Nephron progenitor cell (in vitro differentiated cells): Measurements from ENCODE around the gene DNMT3A.

Experiments
- DNase-seq: peaks from one replicate; pipeline ENCODE4 v3.0.0; 2021
- H3K27ac Mint-ChIP-seq: 2 replicates; pipeline ENCODE4 v1.8.0; 2021; ENCODE audit warnings: mild to moderate bottlenecking, moderate library complexity, mixed read lengths
- H3K27me3 Mint-ChIP-seq: 2 replicates; pipeline ENCODE4 v1.8.0; 2021; ENCODE audit warnings: mild to moderate bottlenecking, low read depth, mixed read lengths; ENCODE audit not compliant: poor library complexity
- H3K36me3 Mint-ChIP-seq: 2 replicates; pipeline ENCODE4 v1.8.0; 2021; ENCODE audit warnings: low read depth, mixed read lengths
- H3K4me1 Mint-ChIP-seq: 2 replicates; pipeline ENCODE4 v1.8.0; 2021; ENCODE audit warnings: mixed read lengths
- H3K4me3 Mint-ChIP-seq: 2 replicates; pipeline ENCODE4 v1.8.0; 2021; ENCODE audit warnings: mild to moderate bottlenecking, moderate library complexity, mixed read lengths
- H3K9me3 Mint-ChIP-seq: 2 replicates; pipeline ENCODE4 v1.8.0; 2021; ENCODE audit warnings: mild to moderate bottlenecking, moderate library complexity, mixed read lengths
- TF ChIP-seq, protein P1 (sequence below): fragments of 200-600 bp; sonication (generic); IDR thresholded peaks from 2 replicates; pipeline ENCODE4 v1.5.0; 2021; ENCODE audit warnings: antibody characterized with exemption

The DNMT3A gene

DNA sequence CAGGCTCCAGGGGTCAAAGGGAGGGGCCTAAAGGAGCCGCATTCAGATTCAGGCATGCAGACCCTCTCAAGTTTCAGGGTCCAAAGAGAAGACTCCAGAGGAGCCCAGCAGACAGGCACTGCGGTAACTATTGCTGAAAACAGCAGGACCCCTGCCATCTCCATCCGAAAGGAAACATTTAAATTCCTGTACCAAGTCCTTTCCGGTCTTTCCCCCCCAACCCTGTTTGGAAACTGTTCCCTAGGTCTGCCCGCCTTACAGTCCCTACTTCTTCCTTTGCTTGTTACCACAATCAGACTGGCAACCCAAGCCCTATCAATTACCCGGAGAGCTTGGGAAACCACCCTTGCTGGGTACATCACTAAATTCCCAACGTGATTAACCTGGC, 82.0 kb downstream of the DNMT3A start:
- Mint-ChIP-seq H3K4me3 (peak overlapping the region; percentile 63), H3K36me3 (peaks cover 15% of the 10 kb centered on the region), H3K27ac (peak overlapping the region; percentile 88), H3K27me3 (peaks cover 12% of the 10 kb centered on the region), H3K4me1 (peaks cover 92% of the 10 kb centered on the region), H3K9me3 (no peaks in the 10 kb centered on the region)
- TF ChIP-seq, protein P1, sequence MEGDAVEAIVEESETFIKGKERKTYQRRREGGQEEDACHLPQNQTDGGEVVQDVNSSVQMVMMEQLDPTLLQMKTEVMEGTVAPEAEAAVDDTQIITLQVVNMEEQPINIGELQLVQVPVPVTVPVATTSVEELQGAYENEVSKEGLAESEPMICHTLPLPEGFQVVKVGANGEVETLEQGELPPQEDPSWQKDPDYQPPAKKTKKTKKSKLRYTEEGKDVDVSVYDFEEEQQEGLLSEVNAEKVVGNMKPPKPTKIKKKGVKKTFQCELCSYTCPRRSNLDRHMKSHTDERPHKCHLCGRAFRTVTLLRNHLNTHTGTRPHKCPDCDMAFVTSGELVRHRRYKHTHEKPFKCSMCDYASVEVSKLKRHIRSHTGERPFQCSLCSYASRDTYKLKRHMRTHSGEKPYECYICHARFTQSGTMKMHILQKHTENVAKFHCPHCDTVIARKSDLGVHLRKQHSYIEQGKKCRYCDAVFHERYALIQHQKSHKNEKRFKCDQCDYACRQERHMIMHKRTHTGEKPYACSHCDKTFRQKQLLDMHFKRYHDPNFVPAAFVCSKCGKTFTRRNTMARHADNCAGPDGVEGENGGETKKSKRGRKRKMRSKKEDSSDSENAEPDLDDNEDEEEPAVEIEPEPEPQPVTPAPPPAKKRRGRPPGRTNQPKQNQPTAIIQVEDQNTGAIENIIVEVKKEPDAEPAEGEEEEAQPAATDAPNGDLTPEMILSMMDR, result no peak
- DNase-seq, result peak; percentile 59

GRCh38 chr2:25258847-25259736, 82.6 kb downstream of the DNMT3A start:
- DNase-seq, result no peak
- no peak overlapping the region for H3K4me3 Mint-ChIP-seq
- TF ChIP-seq, protein P1, result no peak
- H3K4me1 Mint-ChIP-seq, result peaks cover 93% of the 10 kb centered on the region
- no peaks in the 10 kb centered on the region for H3K9me3 Mint-ChIP-seq
- peaks cover 22% of the 10 kb centered on the region for H3K36me3 Mint-ChIP-seq
- H3K27ac Mint-ChIP-seq, result peak overlapping the region; percentile 88
- H3K27me3 Mint-ChIP-seq, result peaks cover 12% of the 10 kb centered on the region

GRCh38 chr2:25257931-25258846, 83.5 kb downstream of the DNMT3A start:
- TF ChIP-seq, protein P1, result no peak
- H3K27ac Mint-ChIP-seq, result peak overlapping the region; percentile 77
- H3K4me3 Mint-ChIP-seq, result no peak overlapping the region
- H3K27me3 Mint-ChIP-seq, result peaks cover 14% of the 10 kb centered on the region
- DNase-seq, result no peak
- H3K36me3 Mint-ChIP-seq, result peaks cover 30% of the 10 kb centered on the region
- H3K9me3 Mint-ChIP-seq, result peaks cover 4% of the 10 kb centered on the region
- peaks cover 92% of the 10 kb centered on the region for H3K4me1 Mint-ChIP-seq

GRCh38 chr2:25257032-25257552, 84.6 kb downstream of the DNMT3A start:
- TF ChIP-seq, protein P1, result no peak
- Mint-ChIP-seq H3K4me3 (peak overlapping the region; percentile 30), H3K4me1 (peaks cover 88% of the 10 kb centered on the region), H3K36me3 (peaks cover 32% of the 10 kb centered on the region), H3K9me3 (peaks cover 6% of the 10 kb centered on the region), H3K27ac (peak overlapping the region; percentile 61), H3K27me3 (peaks cover 16% of the 10 kb centered on the region)
- no peak for DNase-seq

DNA sequence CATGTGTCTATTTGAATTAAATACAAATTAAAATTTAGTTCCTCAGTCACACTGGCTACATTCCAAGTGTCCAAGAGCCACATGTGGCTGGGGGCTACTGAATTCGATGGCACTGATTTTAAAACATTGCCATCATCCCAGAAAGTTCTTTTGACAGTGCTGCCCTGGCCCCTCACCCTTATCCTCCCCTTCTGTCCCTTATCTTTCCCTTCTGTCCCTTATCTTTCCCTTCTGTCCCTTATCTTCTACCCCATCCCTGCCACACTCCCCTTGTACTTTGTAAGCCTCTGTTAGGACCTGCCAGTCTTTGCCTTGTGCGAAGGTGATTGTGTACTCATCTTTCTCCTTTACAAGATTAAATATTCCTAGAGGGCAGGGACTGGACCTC, 85.2 kb downstream of the DNMT3A start:
- H3K27me3 Mint-ChIP-seq, result peaks cover 13% of the 10 kb centered on the region
- peaks cover 6% of the 10 kb centered on the region for H3K9me3 Mint-ChIP-seq
- TF ChIP-seq, protein P1, result no peak
- DNase-seq, result no peak
- H3K27ac Mint-ChIP-seq, result peak overlapping the region; percentile 23
- H3K4me1 Mint-ChIP-seq, result peaks cover 82% of the 10 kb centered on the region
- peaks cover 32% of the 10 kb centered on the region for H3K36me3 Mint-ChIP-seq
- H3K4me3 Mint-ChIP-seq, result peak overlapping the region; percentile 50
